ENCODE measurements around the gene FAM20B. TPM values are rescaled to one million over a fixed set of nuclear protein-coding genes. Genes with fewer than 3 reads are reported as not detected.

FAM20B gene
- total and polyA plus RNA-seq, 2 of the 8 experiments (the other 6 are each of a cell fraction or from before 2014, with no cell fraction given), result 8.3 to 36.6 TPM

DNA sequence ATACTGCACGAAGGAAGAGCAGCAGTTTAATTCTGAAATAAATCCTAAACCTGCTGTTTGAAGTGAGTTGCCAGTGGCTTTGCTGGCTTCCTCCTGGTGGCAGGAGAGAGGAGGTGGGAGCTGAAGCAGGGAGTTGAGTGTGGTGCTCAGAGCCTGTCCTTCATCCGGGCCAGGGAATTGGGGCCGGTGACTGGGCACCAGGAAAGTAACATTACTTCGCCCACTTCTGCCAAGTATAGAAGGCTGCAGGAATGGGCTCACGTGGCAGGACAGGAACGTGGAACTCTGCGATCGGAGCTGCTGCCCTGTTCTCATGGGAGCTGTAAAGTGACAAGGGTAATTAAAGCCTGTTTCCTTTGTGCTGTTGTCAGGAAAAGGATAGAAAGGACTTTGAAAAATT lies 64.8 kb downstream of the FAM20B start:
- Histone ChIP-seq H2BK15ac (ENCODE audit: low read length) (no peak overlapping the region), H3K18ac (ENCODE audit: extremely low read depth, low read length) (no peak overlapping the region), H3K4me3 (ENCODE audit: extremely low read depth in 1 of 4, insufficient read depth in 2 of 4, low read depth in 3 of 4, low read length in 4 of 4) (no peak overlapping the region), H4K5ac (ENCODE audit: insufficient read length, low read depth, low read length) (no peak overlapping the region), H2BK5ac (ENCODE audit: low read depth, low read length) (no peak overlapping the region; the same call in 1 of the 2 replicates), H3K36me3 (ENCODE audit: control insufficient read depth in 2 of 4, insufficient read depth in 4 of 4, low read length in 3 of 4) (peaks cover 6 to 34% (median 23%) of the 10 kb centered on the region in 4 experiments), H2BK12ac (ENCODE audit: low read depth, low read length) (no peak overlapping the region), H2AK5ac (ENCODE audit: low read depth, low read length) (no peak overlapping the region), H2AFZ (ENCODE audit: low read length) (no peak overlapping the region), H4K91ac (replicated peaks; ENCODE audit: insufficient read length, low read length) (no peak overlapping the region), H3K79me1 (ENCODE audit: low read depth, low read length) (peaks cover 8% of the 10 kb centered on the region; the same call in 1 of the 2 replicates), H3K56ac (replicated peaks; ENCODE audit: insufficient read length, low read depth, low read length) (no peak overlapping the region), H3K79me2 (ENCODE audit: control insufficient read depth in 1 of 2, insufficient read depth in 2 of 2, low read length in 2 of 2) (peaks cover 0 to 17% of the 10 kb centered on the region in 2 experiments; a peak in 1 of 4 replicates), H3K27ac (ENCODE audit: low read depth, low read length) (no peak overlapping the region), H3K9ac (replicated peaks in 1 of 4; ENCODE audit: extremely low read depth in 1 of 4, low read depth in 3 of 4, low read length in 3 of 4) (no peak overlapping the region), H3K27me3 (replicated peaks in 1 of 4; ENCODE audit: control insufficient read depth in 3 of 4, extremely low read depth in 1 of 4, insufficient read depth in 3 of 4, low read length in 3 of 4) (no peaks in the 10 kb centered on the region), H3K14ac (ENCODE audit: insufficient read length) (no peak overlapping the region), H3K4me2 (ENCODE audit: insufficient read depth in 1 of 2, low read depth in 2 of 2, low read length in 2 of 2) (no peak overlapping the region), H3K23me2 (ENCODE audit: low read depth, low read length) (no peaks in the 10 kb centered on the region; the same call in 1 of the 2 replicates), H3K23ac (ENCODE audit: insufficient read length) (no peak overlapping the region), H4K20me1 (replicated peaks in 1 of 2; ENCODE audit: control insufficient read depth in 1 of 2, insufficient read depth in 2 of 2, low read length in 2 of 2) (peaks cover 5 to 7% of the 10 kb centered on the region in 2 experiments), H3K9me3 (ENCODE audit: insufficient read depth in 2 of 2, low read depth in 1 of 2, low read length in 1 of 2) (no peaks in the 10 kb centered on the region), H3K4ac (replicated peaks; ENCODE audit: insufficient read length, low read depth, low read length) (no peak overlapping the region), H2BK20ac (ENCODE audit: low read length) (no peak overlapping the region), H3K4me1 (replicated peaks in 1 of 4; ENCODE audit: control insufficient read depth in 3 of 4, insufficient read depth in 4 of 4, low read length in 3 of 4) (peaks cover 0 to 19% (median 12%) of the 10 kb centered on the region in 4 experiments; a peak in 6 of 7 replicates), H4K8ac (ENCODE audit: extremely low read depth, insufficient read depth, low read length) (no peak overlapping the region), H2BK120ac (replicated peaks; ENCODE audit: low read depth, low read length) (no peak overlapping the region)
- no peak for FAIRE-seq
- WGBS, 2 experiments (ENCODE audit: extremely low coverage in 1 of 2, insufficient coverage in 1 of 2, insufficient read length in 1 of 2, insufficient replicate concordance in 2 of 2, low coverage in 1 of 2, low lambda C conversion rate in 2 of 2, missing lambda C conversion rate in 1 of 2), result 96% methylated on average over 8 of the region's 8 CpGs; no CpG with 5 or more reads in 1 of the 2 experiments
- TF ChIP-seq, protein P1, sequence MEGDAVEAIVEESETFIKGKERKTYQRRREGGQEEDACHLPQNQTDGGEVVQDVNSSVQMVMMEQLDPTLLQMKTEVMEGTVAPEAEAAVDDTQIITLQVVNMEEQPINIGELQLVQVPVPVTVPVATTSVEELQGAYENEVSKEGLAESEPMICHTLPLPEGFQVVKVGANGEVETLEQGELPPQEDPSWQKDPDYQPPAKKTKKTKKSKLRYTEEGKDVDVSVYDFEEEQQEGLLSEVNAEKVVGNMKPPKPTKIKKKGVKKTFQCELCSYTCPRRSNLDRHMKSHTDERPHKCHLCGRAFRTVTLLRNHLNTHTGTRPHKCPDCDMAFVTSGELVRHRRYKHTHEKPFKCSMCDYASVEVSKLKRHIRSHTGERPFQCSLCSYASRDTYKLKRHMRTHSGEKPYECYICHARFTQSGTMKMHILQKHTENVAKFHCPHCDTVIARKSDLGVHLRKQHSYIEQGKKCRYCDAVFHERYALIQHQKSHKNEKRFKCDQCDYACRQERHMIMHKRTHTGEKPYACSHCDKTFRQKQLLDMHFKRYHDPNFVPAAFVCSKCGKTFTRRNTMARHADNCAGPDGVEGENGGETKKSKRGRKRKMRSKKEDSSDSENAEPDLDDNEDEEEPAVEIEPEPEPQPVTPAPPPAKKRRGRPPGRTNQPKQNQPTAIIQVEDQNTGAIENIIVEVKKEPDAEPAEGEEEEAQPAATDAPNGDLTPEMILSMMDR (IDR thresholded peaks at IDR 0.05; ENCODE audit: control extremely low read depth in 1 of 3, insufficient read depth in 1 of 3, low read depth in 1 of 3, low read length in 3 of 3), result peak in 2 of 3 experiments; percentile 9 to 19; a peak in 2 of 4 replicates
- no peak for TF ChIP-seq JUN (IDR thresholded peaks at IDR 0.05; ENCODE audit: low read depth, low read length)
- TF ChIP-seq SIRT6 (IDR thresholded peaks at IDR 0.05; ENCODE audit: low read length), result no peak
- TF ChIP-seq CHD2 (IDR thresholded peaks at IDR 0.05; ENCODE audit: low read length), result no peak
- POLR2A ChIA-PET (ENCODE audit: partially characterized antibody), result interaction anchor here (0.6 to 2.2 kb wide), 3 partner anchors 9 to 15 kb away, joined by 3 to 6 read pairs (median 4); partner anchors contain the start of gene TOR3A
- DNase-seq (ENCODE audit: low read depth in 1 of 2, low spot score in 2 of 2), result no peak
- CTCF ChIA-PET (ENCODE audit: partially characterized antibody), result interaction anchor here (0.9 to 5.7 kb wide), 7 partner anchors 10 to 280 kb away, joined by 3 to 41 read pairs (median 4); no protein-coding TSS in a partner anchor
